C4-2B (cell line): Measurements from ENCODE around the gene SH3BGRL2.

Experiments used
- CTCF ChIP-seq: fragments of 450-650 bp; conservative IDR thresholded peaks from 2 replicates; pipeline ENCODE4 v1.5.1; 2017; ENCODE audit warnings: mild to moderate bottlenecking
- ZFX ChIP-seq: fragments of 450-650 bp; IDR thresholded peaks from 2 replicates; pipeline ENCODE4 v1.6.1; 2017

- TF ChIP-seq CTCF (no peak), ZFX (no peak)
Observed at GRCh38 chr6:79635232-79635543, 4.1 kb downstream of the SH3BGRL2 start.
